Gastroesophageal sphincter (tissue), 3 donors: ENCODE results near the gene TMEM108.

Experiments used
- CTCF ChIP-seq, 4 experiments: fragments of 200-600 bp in 2 of 4; fragments of 450-650 bp in 2 of 4; sonication (generic) in 1 of 4; IDR thresholded peaks; one replicate each; pipeline ENCODE4 v1.5.1; 2017 to 2019; ENCODE audit warnings: antibody characterized with exemption in 4 of 4, mild to moderate bottlenecking in 2 of 4, moderate library complexity in 2 of 4
- EP300 ChIP-seq: sonication (generic); formaldehyde crosslinking; IDR thresholded peaks from one replicate; pipeline ENCODE4 v1.6.1; 2017; ENCODE audit warnings: antibody characterized with exemption, mild to moderate bottlenecking
- POLR2A ChIP-seq, 2 donors: fragments of 450-650 bp; IDR thresholded peaks; one replicate each; pipeline ENCODE4 v1.6.1; 2017; ENCODE audit warnings: antibody characterized with exemption in 2 of 2, mild to moderate bottlenecking in 2 of 2, moderate library complexity in 1 of 2
- POLR2AphosphoS5 ChIP-seq: sonication (generic); formaldehyde crosslinking; IDR thresholded peaks from one replicate; pipeline ENCODE4 v1.6.1; 2017; ENCODE audit warnings: antibody characterized with exemption

DNA sequence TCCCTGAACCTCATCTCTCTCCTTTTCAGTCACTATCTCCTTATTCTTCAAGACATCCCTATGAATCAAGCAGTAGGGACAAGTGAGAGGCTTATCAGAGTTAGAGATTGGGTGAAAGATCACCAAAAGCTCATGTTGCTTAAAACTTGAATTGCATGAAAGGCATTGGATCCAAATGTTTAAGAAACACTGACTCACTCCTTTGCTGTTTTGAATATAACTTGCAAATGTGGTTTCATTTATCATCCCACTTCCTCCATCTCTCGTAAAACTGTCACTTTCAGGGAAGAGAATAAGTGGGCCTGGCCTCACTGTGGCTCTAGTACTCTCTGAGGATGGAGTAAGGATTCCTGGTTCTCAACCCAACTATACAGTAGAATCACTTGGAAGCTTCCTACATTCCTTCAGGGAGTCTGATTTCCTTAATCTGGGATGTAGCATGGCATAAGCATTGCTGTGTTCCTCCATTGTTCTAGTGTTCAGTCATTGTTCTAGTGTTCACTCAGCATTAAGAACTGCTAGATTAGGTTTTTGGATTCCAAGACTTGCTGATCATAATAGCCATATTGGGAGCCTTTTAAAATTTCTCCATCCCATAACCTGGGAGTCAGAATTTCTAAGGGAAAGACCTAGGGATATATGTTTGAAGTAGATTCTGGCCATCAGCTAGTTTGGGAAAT, 171.8 kb downstream of the TMEM108 start:
- TF ChIP-seq CTCF (IDR thresholded peaks at IDR 0.05) (no peak), POLR2A (IDR thresholded peaks at IDR 0.05) (no peak), POLR2AphosphoS5 (no peak), EP300 (no peak)
